ENCODE data around the gene DIP2C. TPM values are rescaled to one million over a fixed set of nuclear protein-coding genes. Genes with fewer than 3 reads are reported as not detected.
A peak's percentile ranks its signal among the peaks of the same experiment; 100 is the strongest.

Gene DIP2C
- total RNA-seq, 2 donors from 2014 or later: 21.1 to 23.8 TPM

DNA sequence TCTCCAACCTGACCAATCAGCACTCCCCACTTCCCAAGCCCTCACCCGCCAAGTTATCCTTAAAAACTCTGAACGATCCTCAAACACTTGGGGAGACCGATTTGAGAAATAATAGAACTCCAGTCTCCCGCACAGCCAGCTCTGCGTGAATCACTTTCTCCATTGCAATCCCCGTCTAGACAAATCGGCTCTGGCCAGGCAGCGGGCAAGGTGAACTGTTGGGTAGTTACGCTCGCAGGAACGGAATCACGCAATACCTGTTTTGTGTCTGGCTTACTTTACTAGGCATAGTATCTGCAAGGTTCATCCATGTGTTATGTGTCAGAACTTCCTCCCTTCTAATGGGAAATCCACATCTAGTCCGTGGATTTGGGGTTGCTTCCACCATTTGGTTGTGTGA lies 282.5 kb downstream of the DIP2C start:
- peaks cover 34% of the 10 kb centered on the region for H3K36me3 ChIP-seq

DNA sequence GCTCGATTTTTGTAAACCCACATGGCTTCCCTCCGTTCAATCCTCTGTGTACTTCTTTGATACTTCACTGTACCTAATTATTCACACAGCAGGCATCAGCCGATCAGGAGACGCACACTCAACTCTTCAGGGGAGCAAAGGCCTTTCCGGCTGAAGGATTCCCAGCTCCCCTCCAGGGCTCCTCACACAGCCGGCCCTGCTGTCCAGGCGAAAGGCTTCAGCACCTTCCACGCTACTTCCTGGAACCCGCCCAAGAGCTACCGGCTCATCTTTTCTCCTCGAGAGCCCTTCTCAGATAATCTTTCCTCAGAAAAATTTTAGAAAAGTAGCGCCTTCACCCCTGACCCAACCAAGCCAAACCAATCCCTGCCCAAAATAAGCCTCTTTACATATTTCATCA lies 283.8 kb downstream of the DIP2C start:
- H3K27me3 ChIP-seq: no peaks in the 10 kb centered on the region
- peaks cover 0 to 5% of the 10 kb centered on the region in 2 donors for H3K4me1 ChIP-seq
- no peak for DNase-seq (ENCODE audit: low spot score)
- H3K9me3 ChIP-seq: no peaks in the 10 kb centered on the region
- TF ChIP-seq, protein P1, sequence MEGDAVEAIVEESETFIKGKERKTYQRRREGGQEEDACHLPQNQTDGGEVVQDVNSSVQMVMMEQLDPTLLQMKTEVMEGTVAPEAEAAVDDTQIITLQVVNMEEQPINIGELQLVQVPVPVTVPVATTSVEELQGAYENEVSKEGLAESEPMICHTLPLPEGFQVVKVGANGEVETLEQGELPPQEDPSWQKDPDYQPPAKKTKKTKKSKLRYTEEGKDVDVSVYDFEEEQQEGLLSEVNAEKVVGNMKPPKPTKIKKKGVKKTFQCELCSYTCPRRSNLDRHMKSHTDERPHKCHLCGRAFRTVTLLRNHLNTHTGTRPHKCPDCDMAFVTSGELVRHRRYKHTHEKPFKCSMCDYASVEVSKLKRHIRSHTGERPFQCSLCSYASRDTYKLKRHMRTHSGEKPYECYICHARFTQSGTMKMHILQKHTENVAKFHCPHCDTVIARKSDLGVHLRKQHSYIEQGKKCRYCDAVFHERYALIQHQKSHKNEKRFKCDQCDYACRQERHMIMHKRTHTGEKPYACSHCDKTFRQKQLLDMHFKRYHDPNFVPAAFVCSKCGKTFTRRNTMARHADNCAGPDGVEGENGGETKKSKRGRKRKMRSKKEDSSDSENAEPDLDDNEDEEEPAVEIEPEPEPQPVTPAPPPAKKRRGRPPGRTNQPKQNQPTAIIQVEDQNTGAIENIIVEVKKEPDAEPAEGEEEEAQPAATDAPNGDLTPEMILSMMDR (IDR thresholded peaks at IDR 0.05): no peak
- H3K4me3 ChIP-seq: no peak overlapping the region
- no peak overlapping the region for H3K27ac ChIP-seq
- peaks cover 34% of the 10 kb centered on the region for H3K36me3 ChIP-seq

More for the DNA sequence above, 282.5 kb downstream of the DIP2C start:
- no peak overlapping the region for H3K4me3 ChIP-seq
- no peak overlapping the region for H3K27ac ChIP-seq
- H3K27me3 ChIP-seq: no peaks in the 10 kb centered on the region
- TF ChIP-seq, protein P1 (IDR thresholded peaks at IDR 0.05): no peak
- peaks cover 0 to 5% of the 10 kb centered on the region in 2 donors for H3K4me1 ChIP-seq
- H3K9me3 ChIP-seq: no peaks in the 10 kb centered on the region
- no peak for DNase-seq (ENCODE audit: low spot score)

DNA sequence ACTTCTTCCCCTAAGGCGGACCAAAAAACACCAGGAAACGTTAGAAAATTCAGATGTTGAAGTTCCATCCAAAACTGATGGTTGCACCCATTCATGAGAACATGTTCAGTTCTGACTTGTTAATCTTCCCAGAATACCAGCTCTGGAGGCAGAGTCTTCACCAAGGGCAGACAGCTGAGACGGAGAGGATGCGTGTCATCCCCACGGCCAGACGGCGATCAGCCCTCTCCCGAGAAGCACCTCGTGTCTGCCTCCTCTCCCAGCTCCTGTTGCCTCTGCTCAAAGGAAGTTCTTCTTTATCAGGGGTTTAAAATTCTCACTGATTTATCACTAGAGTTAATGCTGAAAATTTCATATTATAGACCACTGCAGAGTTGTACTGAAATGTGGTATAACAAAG lies 284.5 kb downstream of the DIP2C start:
- no peak overlapping the region for H3K27ac ChIP-seq
- H3K4me1 ChIP-seq: peaks cover 0 to 2% of the 10 kb centered on the region in 2 donors
- H3K4me3 ChIP-seq: no peak overlapping the region
- TF ChIP-seq, protein P1 (IDR thresholded peaks at IDR 0.05): no peak
- no peaks in the 10 kb centered on the region for H3K27me3 ChIP-seq
- no peaks in the 10 kb centered on the region for H3K9me3 ChIP-seq
- DNase-seq (ENCODE audit: low spot score): no peak
- H3K36me3 ChIP-seq: peaks cover 34% of the 10 kb centered on the region

DNA sequence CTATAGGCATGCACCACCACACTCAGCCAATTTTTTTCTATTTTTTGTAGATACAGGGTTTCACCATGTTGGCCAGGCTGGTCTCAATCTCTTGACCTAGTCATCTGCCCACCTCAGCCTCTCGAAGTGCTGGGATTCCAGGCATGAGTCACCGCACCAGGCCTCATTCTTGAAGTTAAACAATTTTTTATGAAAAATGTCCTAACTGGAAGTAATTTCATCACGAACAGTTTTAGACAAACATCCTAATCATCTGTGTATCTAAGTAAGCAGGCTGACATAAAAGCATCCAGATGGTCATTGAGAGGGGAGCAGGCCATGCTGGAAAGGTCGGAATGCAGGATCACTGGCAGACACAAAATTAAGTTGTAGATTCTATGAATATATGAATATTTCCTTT lies 285.1 kb downstream of the DIP2C start:
- TF ChIP-seq, protein P1 (IDR thresholded peaks at IDR 0.05): no peak
- Histone ChIP-seq H3K27ac (no peak overlapping the region), H3K36me3 (peaks cover 34% of the 10 kb centered on the region), H3K27me3 (no peaks in the 10 kb centered on the region), H3K4me3 (no peak overlapping the region), H3K9me3 (no peaks in the 10 kb centered on the region), H3K4me1 (no peaks in the 10 kb centered on the region)
- DNase-seq (ENCODE audit: low spot score): no peak

DNA sequence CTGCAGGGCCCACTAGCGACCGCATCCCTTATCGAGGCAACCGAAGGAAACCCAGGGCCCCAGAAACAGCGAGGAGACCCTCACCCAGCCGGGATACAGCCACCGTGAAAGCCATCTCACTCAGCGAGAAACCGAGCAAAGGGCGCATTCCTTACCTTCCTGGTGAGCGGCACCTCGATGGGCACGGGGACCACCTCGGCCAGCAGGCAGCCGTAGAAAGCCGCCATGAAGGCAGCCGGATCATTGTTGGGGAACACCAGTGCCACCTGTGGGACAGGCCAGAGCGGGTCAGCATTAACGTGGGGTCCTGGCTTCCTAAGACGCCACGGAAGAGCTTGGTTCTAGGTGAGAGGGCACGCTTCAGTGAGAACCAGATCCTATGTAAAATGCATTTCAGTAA lies 290.5 kb downstream of the DIP2C start:
- TF ChIP-seq, protein P1 (IDR thresholded peaks at IDR 0.05): no peak
- H3K9me3 ChIP-seq: no peaks in the 10 kb centered on the region
- H3K27me3 ChIP-seq: no peaks in the 10 kb centered on the region
- H3K4me3 ChIP-seq: no peak overlapping the region
- no peak overlapping the region for H3K27ac ChIP-seq
- H3K4me1 ChIP-seq: peaks cover 0 to 23% of the 10 kb centered on the region in 2 donors
- DNase-seq (ENCODE audit: low spot score): peak; percentile 50
- no peaks in the 10 kb centered on the region for H3K36me3 ChIP-seq
